ENCODE measurements around the gene OR2G6.

- TF ChIP-seq, protein P1, sequence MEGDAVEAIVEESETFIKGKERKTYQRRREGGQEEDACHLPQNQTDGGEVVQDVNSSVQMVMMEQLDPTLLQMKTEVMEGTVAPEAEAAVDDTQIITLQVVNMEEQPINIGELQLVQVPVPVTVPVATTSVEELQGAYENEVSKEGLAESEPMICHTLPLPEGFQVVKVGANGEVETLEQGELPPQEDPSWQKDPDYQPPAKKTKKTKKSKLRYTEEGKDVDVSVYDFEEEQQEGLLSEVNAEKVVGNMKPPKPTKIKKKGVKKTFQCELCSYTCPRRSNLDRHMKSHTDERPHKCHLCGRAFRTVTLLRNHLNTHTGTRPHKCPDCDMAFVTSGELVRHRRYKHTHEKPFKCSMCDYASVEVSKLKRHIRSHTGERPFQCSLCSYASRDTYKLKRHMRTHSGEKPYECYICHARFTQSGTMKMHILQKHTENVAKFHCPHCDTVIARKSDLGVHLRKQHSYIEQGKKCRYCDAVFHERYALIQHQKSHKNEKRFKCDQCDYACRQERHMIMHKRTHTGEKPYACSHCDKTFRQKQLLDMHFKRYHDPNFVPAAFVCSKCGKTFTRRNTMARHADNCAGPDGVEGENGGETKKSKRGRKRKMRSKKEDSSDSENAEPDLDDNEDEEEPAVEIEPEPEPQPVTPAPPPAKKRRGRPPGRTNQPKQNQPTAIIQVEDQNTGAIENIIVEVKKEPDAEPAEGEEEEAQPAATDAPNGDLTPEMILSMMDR (IDR thresholded peaks at IDR 0.05; ENCODE audit: low read length): no peak
- TF ChIP-seq EZH2 (IDR thresholded peaks at IDR 0.05; ENCODE audit: borderline replicate concordance, low read length): no peak
Observed at GRCh38 chr1:248521856-248522255, 14.0 kb downstream of the OR2G6 start.

All from OCI-LY1 (cell line).